Transverse colon (tissue), 3 donors: Measurements from ENCODE around the gene CBLC.

ENCODE experiments used
- EP300 ChIP-seq: sonication (generic); formaldehyde crosslinking; IDR thresholded peaks from one replicate; pipeline ENCODE4 v1.6.1; 2017; ENCODE audit warnings: antibody characterized with exemption, low read depth
- POLR2A ChIP-seq: fragments of 450-650 bp; IDR thresholded peaks from one replicate; pipeline ENCODE4 v1.6.1; 2016; ENCODE audit warnings: antibody characterized with exemption, mild to moderate bottlenecking, moderate library complexity
- TF ChIP-seq, protein P1 (sequence below), 5 experiments: fragments of 200-600 bp in 3 of 5; fragments of 450-650 bp in 2 of 5; sonication (generic) in 3 of 5; IDR thresholded peaks; 1 replicate in 2 of 5; 2 replicates in 3 of 5; pipeline ENCODE4 v1.5.1; 2016 to 2017; ENCODE audit warnings: antibody characterized with exemption in 5 of 5, inconsistent platforms in 3 of 5, mild to moderate bottlenecking in 2 of 5, moderate library complexity in 1 of 5

DNA sequence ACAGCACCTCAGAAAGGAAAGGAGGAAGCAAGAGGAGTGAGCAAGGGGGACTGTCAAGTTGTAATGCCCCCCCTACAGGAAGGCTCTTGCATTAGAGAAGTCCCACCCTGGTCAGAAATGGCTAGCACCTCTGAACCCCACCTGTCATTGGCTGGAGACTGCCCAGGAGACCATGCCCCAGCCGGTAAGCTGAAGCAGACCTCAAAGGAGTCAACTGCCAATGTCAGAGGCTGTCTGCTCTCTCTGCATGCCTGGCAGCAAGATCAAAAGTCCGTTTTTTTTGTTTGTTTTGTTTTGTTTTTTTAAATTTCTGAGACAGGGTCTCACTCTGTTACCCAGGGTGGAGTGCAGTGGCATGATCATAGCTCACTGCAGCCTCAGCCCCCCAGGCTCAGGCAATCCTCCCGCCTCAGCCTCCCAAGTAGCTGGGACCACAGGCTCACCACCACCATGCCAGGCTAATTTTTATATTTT, 37.3 kb upstream of the CBLC start:
- TF ChIP-seq, protein P1, sequence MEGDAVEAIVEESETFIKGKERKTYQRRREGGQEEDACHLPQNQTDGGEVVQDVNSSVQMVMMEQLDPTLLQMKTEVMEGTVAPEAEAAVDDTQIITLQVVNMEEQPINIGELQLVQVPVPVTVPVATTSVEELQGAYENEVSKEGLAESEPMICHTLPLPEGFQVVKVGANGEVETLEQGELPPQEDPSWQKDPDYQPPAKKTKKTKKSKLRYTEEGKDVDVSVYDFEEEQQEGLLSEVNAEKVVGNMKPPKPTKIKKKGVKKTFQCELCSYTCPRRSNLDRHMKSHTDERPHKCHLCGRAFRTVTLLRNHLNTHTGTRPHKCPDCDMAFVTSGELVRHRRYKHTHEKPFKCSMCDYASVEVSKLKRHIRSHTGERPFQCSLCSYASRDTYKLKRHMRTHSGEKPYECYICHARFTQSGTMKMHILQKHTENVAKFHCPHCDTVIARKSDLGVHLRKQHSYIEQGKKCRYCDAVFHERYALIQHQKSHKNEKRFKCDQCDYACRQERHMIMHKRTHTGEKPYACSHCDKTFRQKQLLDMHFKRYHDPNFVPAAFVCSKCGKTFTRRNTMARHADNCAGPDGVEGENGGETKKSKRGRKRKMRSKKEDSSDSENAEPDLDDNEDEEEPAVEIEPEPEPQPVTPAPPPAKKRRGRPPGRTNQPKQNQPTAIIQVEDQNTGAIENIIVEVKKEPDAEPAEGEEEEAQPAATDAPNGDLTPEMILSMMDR (IDR thresholded peaks at IDR 0.05), result no peak
- TF ChIP-seq EP300 (no peak), POLR2A (no peak)
